C4-2B (cell line): ENCODE measurements around the gene PRICKLE2.

Experiments
- CTCF ChIP-seq: fragments of 450-650 bp; conservative IDR thresholded peaks from 2 replicates; pipeline ENCODE4 v1.5.1; 2017; ENCODE audit warnings: mild to moderate bottlenecking
- ZFX ChIP-seq: fragments of 450-650 bp; IDR thresholded peaks from 2 replicates; pipeline ENCODE4 v1.6.1; 2017

DNA sequence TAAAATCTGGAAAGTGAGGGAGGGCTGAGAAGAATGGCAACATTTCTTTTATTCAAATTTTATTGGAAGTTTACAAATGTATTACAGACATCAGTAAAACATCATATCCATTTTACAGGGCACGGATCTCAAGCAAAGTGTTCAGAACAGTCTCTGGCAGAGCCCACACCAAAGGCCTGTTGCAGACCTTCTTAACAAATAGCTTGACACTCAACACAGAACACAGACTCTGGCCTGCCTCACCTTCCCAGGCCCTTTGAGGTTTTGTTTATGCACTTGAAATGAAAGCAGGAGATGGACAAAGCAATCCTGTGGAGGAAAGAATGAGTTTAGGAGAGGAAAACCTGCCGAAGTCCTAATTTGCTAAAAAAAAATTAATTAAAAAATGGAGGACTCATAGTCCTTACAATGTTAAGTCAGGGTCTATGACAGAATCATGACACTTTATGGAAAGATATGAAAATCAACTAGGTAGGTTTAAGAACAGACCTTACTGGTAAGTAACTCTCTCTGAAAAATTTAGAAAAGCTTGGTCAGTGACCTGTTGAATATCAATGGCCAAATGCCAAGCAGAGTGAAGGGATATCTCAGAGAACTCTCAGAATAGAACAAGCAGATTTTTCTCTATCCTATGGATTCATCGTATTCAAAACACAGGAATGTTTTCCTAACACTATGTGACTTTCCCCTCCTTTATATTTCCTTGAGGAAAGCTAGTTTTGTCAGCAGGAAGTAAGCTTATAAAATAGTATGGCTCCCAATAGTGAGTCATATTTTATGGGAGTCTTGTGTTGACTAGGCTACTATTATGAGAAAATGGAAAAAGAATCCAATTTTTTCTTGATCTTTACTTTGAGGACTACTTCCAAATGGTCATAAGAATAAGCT lies 131.2 kb downstream of the PRICKLE2 start:
- TF ChIP-seq CTCF, result no peak
- TF ChIP-seq ZFX, result no peak
